HepG2 (cell line): ENCODE data around the gene DCUN1D3. TPM values are rescaled to one million over a fixed set of nuclear protein-coding genes. Genes with fewer than 3 reads are reported as not detected.
A peak's percentile ranks its signal among the peaks of the same experiment; 100 is the strongest.

Source experiments
- ARNT2 ChIP-seq: sonication (generic); formaldehyde crosslinking; IDR thresholded peaks from 2 replicates; pipeline ENCODE4 v1.8.0; 2022; ENCODE audit warnings: mild to moderate bottlenecking, low read depth, missing genetic modification reagents, moderate library complexity
- KAT7 ChIP-seq: IDR thresholded peaks from 2 replicates; pipeline ENCODE4 v1.6.1; 2018; ENCODE audit warnings: borderline replicate concordance, missing compliant biosample characterization
- KDM2A ChIP-seq: sonication (generic); formaldehyde crosslinking; IDR thresholded peaks from 2 replicates; pipeline ENCODE4 v1.4.0; 2020; ENCODE audit warnings: low read depth, missing genetic modification reagents, borderline replicate concordance
- KLF6 ChIP-seq: IDR thresholded peaks from 2 replicates; pipeline ENCODE4 v1.8.0; 2016; ENCODE audit warnings: missing biosample characterization, missing genetic modification reagents
- NR3C1 ChIP-seq: sonication (generic); formaldehyde crosslinking; IDR thresholded peaks from 2 replicates; pipeline ENCODE4 v1.4.0; 2020; ENCODE audit warnings: missing genetic modification reagents
- PBX2 ChIP-seq: IDR thresholded peaks from 2 replicates; pipeline ENCODE4 v1.6.1; 2016; ENCODE audit warnings: control low read depth
- SP5 ChIP-seq: IDR thresholded peaks from 2 replicates; pipeline ENCODE4 v1.6.1; 2016; ENCODE audit warnings: low read depth, borderline replicate concordance
- STAG1 ChIP-seq: sonication (generic); formaldehyde crosslinking; IDR thresholded peaks from 2 replicates; pipeline ENCODE4 v1.4.0; 2020; ENCODE audit warnings: missing genetic modification reagents
- TCF7 ChIP-seq: sonication (generic); IDR thresholded peaks from 2 replicates; pipeline ENCODE4 v1.6.1; 2016; ENCODE audit warnings: antibody characterized with exemption, low read depth
- THAP9 ChIP-seq: sonication (generic); formaldehyde crosslinking; IDR thresholded peaks from 2 replicates; pipeline ENCODE4; 2020; ENCODE audit warnings: missing genetic modification reagents, mild to moderate bottlenecking, borderline replicate concordance
- ZBTB4 ChIP-seq: sonication (generic); formaldehyde crosslinking; IDR thresholded peaks from 2 replicates; pipeline ENCODE4 v1.4.0; 2020; ENCODE audit warnings: missing genetic modification reagents, mild to moderate bottlenecking, borderline replicate concordance
- ZFP37 ChIP-seq: sonication (generic); formaldehyde crosslinking; IDR thresholded peaks from 2 replicates; pipeline ENCODE4 v1.4.0; 2020; ENCODE audit warnings: missing genetic modification reagents, borderline replicate concordance
- ZMAT3 ChIP-seq: sonication (generic); formaldehyde crosslinking; conservative IDR thresholded peaks from 2 replicates; pipeline ENCODE4 v1.7.0; 2021; ENCODE audit warnings: missing genetic modification reagents
- ZNF414 ChIP-seq: sonication (generic); formaldehyde crosslinking; IDR thresholded peaks from 2 replicates; pipeline ENCODE4 v1.5.0; 2020; ENCODE audit warnings: missing genetic modification reagents
- ZNF451 ChIP-seq: sonication (generic); formaldehyde crosslinking; IDR thresholded peaks from 2 replicates; pipeline ENCODE4 v1.5.0; 2020; ENCODE audit warnings: mild to moderate bottlenecking, missing genetic modification reagents
- ZNF674 ChIP-seq: sonication (generic); formaldehyde crosslinking; IDR thresholded peaks from 2 replicates; pipeline ENCODE4 v1.5.0; 2020; ENCODE audit warnings: low read depth, mild to moderate bottlenecking, missing genetic modification reagents
- polyA plus RNA-seq, 8 experiments: library from polyadenylated mRNA; depleted of rRNA in 3 of 8; stranded (reverse) in 7 of 8; unstranded in 1 of 8; fragments of >200 nt; fragmentation: Illumina TruSeq in 4 of 8; extraction: Trizol in 4 of 8; gene quantifications; 2 replicates each; pipeline versions ENCODE4 v1.2.1 to v1.2.3, GENCODE V29; 2011 to 2016; ENCODE audit warnings: low read depth in 4 of 8, missing spikeins in 1 of 8, mixed read lengths in 1 of 8; ENCODE audit not compliant: insufficient read depth in 1 of 8
- total RNA-seq, 5 experiments: library from RNA; depleted of rRNA; stranded (reverse); fragments of >200 nt; fragmentation: Illumina TruSeq; extraction: Trizol; gene quantifications; 2 replicates each; pipeline ENCODE4 v1.2.3, GENCODE V29; 2016; ENCODE audit warnings: low read depth in 1 of 5

Gene DCUN1D3
- total and polyA plus RNA-seq, 2 of the 13 experiments (the other 11 are each of a cell fraction or from before 2014, with no cell fraction given) = 5.0 to 19.3 TPM

- TF ChIP-seq PBX2 = peak; percentile 19; the same call in 1 of the 2 replicates
- peak; percentile 99 for TF ChIP-seq ARNT2 (CRISPR knock-in tag)
- TF ChIP-seq KAT7 (CRISPR knock-in tag) = peak; percentile 98
- TF ChIP-seq ZMAT3 (CRISPR knock-in tag) = peak; percentile 83
- TF ChIP-seq KLF6 (CRISPR knock-in tag) = peak; percentile 92; the same call in 1 of the 2 replicates
- TF ChIP-seq THAP9 (CRISPR knock-in tag) = peak; percentile 97
- no peak for TF ChIP-seq NR3C1
- TF ChIP-seq ZFP37 = peak; percentile 65; the same call in 1 of the 2 replicates
- peak; percentile 97 for TF ChIP-seq ZNF451 (CRISPR knock-in tag)
- peak; percentile 7; the same call in 1 of the 2 replicates for TF ChIP-seq TCF7
- peak; percentile 91; the same call in 1 of the 2 replicates for TF ChIP-seq ZBTB4 (CRISPR knock-in tag)
- peak; percentile 87; the same call in 1 of the 2 replicates for TF ChIP-seq ZNF414
- TF ChIP-seq SP5 (CRISPR knock-in tag) = peak; percentile 64; the same call in 1 of the 2 replicates
- peak; percentile 96 for TF ChIP-seq KDM2A (CRISPR knock-in tag)
- TF ChIP-seq STAG1 = no peak
- TF ChIP-seq ZNF674 (CRISPR knock-in tag) = no peak
These were observed 93.7 kb downstream of the DCUN1D3 start, which contains the start of the genes ERI2 and REXO5 (continued) for GRCh38 chr16:20806168-20807050.
